ENCODE measurements around the gene PGM1. TPM values are rescaled to one million over a fixed set of nuclear protein-coding genes. Genes with fewer than 3 reads are reported as not detected.

Gene PGM1
- total RNA-seq, 1 donor: 128 TPM

DNA sequence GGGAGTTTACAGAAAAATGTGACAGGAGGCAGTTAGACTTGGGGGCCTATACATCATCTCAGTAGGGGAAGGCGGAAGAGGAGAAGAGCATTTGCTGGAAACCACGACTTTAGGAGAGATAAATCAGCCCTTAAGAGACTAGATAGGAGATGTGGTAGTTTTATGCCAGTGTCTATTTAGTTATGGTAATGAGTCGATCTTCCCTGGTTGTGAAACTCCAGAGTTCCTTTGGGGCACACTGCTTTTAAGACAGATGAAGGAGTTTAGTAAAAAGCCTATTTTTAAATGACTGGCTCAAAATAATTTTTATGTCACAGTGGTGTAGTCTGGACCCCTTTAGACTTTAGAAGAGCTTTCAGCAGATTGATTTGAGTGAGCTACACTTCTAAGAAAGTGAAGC, 7.8 kb downstream of the PGM1 start:
- Histone ChIP-seq H3K27me3 (ENCODE audit: insufficient read depth, low read length) (no peaks in the 10 kb centered on the region), H3K36me3 (ENCODE audit: insufficient read depth, low read length) (no peaks in the 10 kb centered on the region), H3K79me2 (ENCODE audit: insufficient read depth, low read length) (peaks cover 60% of the 10 kb centered on the region), H4K20me1 (ENCODE audit: insufficient read depth, low read length) (peaks cover 20% of the 10 kb centered on the region), H3K4me3 (ENCODE audit: insufficient read depth, low read length) (no peak overlapping the region), H3K4me2 (ENCODE audit: insufficient read depth, low read length) (no peak overlapping the region), H3K9me3 (ENCODE audit: low read depth, low read length) (no peaks in the 10 kb centered on the region), H3K4me1 (ENCODE audit: insufficient read depth, low read length) (no peaks in the 10 kb centered on the region), H2AFZ (ENCODE audit: low read length) (no peak overlapping the region), H3K27ac (ENCODE audit: low read depth, low read length) (no peak overlapping the region)
- TF ChIP-seq, protein P1, sequence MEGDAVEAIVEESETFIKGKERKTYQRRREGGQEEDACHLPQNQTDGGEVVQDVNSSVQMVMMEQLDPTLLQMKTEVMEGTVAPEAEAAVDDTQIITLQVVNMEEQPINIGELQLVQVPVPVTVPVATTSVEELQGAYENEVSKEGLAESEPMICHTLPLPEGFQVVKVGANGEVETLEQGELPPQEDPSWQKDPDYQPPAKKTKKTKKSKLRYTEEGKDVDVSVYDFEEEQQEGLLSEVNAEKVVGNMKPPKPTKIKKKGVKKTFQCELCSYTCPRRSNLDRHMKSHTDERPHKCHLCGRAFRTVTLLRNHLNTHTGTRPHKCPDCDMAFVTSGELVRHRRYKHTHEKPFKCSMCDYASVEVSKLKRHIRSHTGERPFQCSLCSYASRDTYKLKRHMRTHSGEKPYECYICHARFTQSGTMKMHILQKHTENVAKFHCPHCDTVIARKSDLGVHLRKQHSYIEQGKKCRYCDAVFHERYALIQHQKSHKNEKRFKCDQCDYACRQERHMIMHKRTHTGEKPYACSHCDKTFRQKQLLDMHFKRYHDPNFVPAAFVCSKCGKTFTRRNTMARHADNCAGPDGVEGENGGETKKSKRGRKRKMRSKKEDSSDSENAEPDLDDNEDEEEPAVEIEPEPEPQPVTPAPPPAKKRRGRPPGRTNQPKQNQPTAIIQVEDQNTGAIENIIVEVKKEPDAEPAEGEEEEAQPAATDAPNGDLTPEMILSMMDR (IDR thresholded peaks at IDR 0.05; ENCODE audit: extremely low read depth, low read depth, low read length): no peak
- peak; percentile 76 for DNase-seq (ENCODE audit: insufficient read length, low spot score, missing footprints)

GRCh38 chr1:63601463-63601862, 8.3 kb downstream of the PGM1 start:
- no peaks in the 10 kb centered on the region for H3K36me3 ChIP-seq (ENCODE audit: insufficient read depth, low read length)
- TF ChIP-seq, protein P1 (IDR thresholded peaks at IDR 0.05; ENCODE audit: extremely low read depth, low read depth, low read length): no peak
- H3K4me1 ChIP-seq (ENCODE audit: insufficient read depth, low read length): no peaks in the 10 kb centered on the region
- no peaks in the 10 kb centered on the region for H3K9me3 ChIP-seq (ENCODE audit: low read depth, low read length)
- no peak for DNase-seq (ENCODE audit: insufficient read length, low spot score, missing footprints)
- peaks cover 20% of the 10 kb centered on the region for H4K20me1 ChIP-seq (ENCODE audit: insufficient read depth, low read length)
- no peaks in the 10 kb centered on the region for H3K27me3 ChIP-seq (ENCODE audit: insufficient read depth, low read length)
- no peak overlapping the region for H3K27ac ChIP-seq (ENCODE audit: low read depth, low read length)
- peaks cover 62% of the 10 kb centered on the region for H3K79me2 ChIP-seq (ENCODE audit: insufficient read depth, low read length)
- H2AFZ ChIP-seq (ENCODE audit: low read length): no peak overlapping the region
- no peak overlapping the region for H3K4me3 ChIP-seq (ENCODE audit: insufficient read depth, low read length)
- H3K4me2 ChIP-seq (ENCODE audit: insufficient read depth, low read length): no peak overlapping the region

- H3K4me2 ChIP-seq (ENCODE audit: insufficient read depth, low read length): no peak overlapping the region
- peaks cover 16% of the 10 kb centered on the region for H4K20me1 ChIP-seq (ENCODE audit: insufficient read depth, low read length)
- no peaks in the 10 kb centered on the region for H3K36me3 ChIP-seq (ENCODE audit: insufficient read depth, low read length)
- no peak for DNase-seq (ENCODE audit: insufficient read length, low spot score, missing footprints)
- H3K4me3 ChIP-seq (ENCODE audit: insufficient read depth, low read length): no peak overlapping the region
- peaks cover 4% of the 10 kb centered on the region for H3K4me1 ChIP-seq (ENCODE audit: insufficient read depth, low read length)
- H3K9me3 ChIP-seq (ENCODE audit: low read depth, low read length): no peaks in the 10 kb centered on the region
- no peaks in the 10 kb centered on the region for H3K27me3 ChIP-seq (ENCODE audit: insufficient read depth, low read length)
- TF ChIP-seq, protein P1 (IDR thresholded peaks at IDR 0.05; ENCODE audit: extremely low read depth, low read depth, low read length): no peak
- peaks cover 59% of the 10 kb centered on the region for H3K79me2 ChIP-seq (ENCODE audit: insufficient read depth, low read length)
- no peak overlapping the region for H2AFZ ChIP-seq (ENCODE audit: low read length)
- H3K27ac ChIP-seq (ENCODE audit: low read depth, low read length): no peak overlapping the region
Measured at GRCh38 chr1:63601912-63602311, 8.7 kb downstream of the PGM1 start.

DNA sequence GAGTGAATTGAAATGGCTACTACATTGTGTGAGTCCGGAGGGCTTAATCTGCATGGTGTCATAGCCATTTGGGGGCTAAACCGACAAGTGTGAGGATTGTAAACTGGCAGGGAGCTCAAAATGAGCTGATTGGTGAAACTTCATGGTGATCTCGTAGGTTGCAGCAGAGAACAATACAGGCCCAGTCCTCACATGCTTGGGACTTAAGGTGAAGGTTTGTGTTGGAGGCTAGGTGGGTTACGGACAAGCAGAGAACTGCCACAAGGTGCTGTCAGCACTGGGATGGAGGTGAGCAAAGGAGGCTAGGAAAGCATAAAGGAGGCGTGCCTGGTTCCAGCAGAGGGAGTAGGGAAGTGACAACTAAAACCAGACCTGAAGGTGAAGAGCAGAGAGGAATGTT, 9.4 kb downstream of the PGM1 start:
- H3K79me2 ChIP-seq (ENCODE audit: insufficient read depth, low read length): peaks cover 57% of the 10 kb centered on the region
- no peak overlapping the region for H3K4me2 ChIP-seq (ENCODE audit: insufficient read depth, low read length)
- H3K27me3 ChIP-seq (ENCODE audit: insufficient read depth, low read length): no peaks in the 10 kb centered on the region
- no peak overlapping the region for H3K27ac ChIP-seq (ENCODE audit: low read depth, low read length)
- H3K36me3 ChIP-seq (ENCODE audit: insufficient read depth, low read length): no peaks in the 10 kb centered on the region
- TF ChIP-seq, protein P1 (IDR thresholded peaks at IDR 0.05; ENCODE audit: extremely low read depth, low read depth, low read length): no peak
- H3K9me3 ChIP-seq (ENCODE audit: low read depth, low read length): no peaks in the 10 kb centered on the region
- peaks cover 7% of the 10 kb centered on the region for H3K4me1 ChIP-seq (ENCODE audit: insufficient read depth, low read length)
- no peak overlapping the region for H2AFZ ChIP-seq (ENCODE audit: low read length)
- DNase-seq (ENCODE audit: insufficient read length, low spot score, missing footprints): no peak
- H3K4me3 ChIP-seq (ENCODE audit: insufficient read depth, low read length): no peak overlapping the region
- peaks cover 19% of the 10 kb centered on the region for H4K20me1 ChIP-seq (ENCODE audit: insufficient read depth, low read length)

Measured in osteoblast (primary cell).